Mucosa of descending colon (tissue), 3 donors: Measurements from ENCODE around the gene SMIM35. TPM values are rescaled to one million over a fixed set of nuclear protein-coding genes. Genes with fewer than 3 reads are reported as not detected.

Source experiments
- ATAC-seq: fragments of 200-7000 bp; cut with Tn5 transposase; one replicate; pipeline ENCODE4 v1.9.1; 2020; ENCODE audit warnings: mild to moderate bottlenecking, moderate library complexity
- DNase-seq, 3 donors: peaks; one replicate each; pipeline ENCODE4 v3.0.0-alpha.2; 2020
- H3K36me3 ChIP-seq: fragments of 200-600 bp; one replicate; pipeline ENCODE4 v1.8.0; 2021; ENCODE audit warnings: low read depth, mild to moderate bottlenecking
- H3K4me1 ChIP-seq: fragments of 200-600 bp; one replicate; pipeline ENCODE4 v1.8.0; 2021; ENCODE audit warnings: low read depth, mild to moderate bottlenecking
- H3K4me3 ChIP-seq: fragments of 200-600 bp; one replicate; pipeline ENCODE4 v1.8.0; 2021; ENCODE audit warnings: mild to moderate bottlenecking
- H3K9me3 ChIP-seq: fragments of 200-600 bp; one replicate; pipeline ENCODE4 v1.8.0; 2021; ENCODE audit warnings: mild to moderate bottlenecking
- CTCF ChIP-seq: fragments of 200-600 bp; IDR thresholded peaks from one replicate; pipeline ENCODE4 v1.8.0; 2022; ENCODE audit warnings: antibody characterized with exemption, mild to moderate bottlenecking
- intact Hi-C, 2 donors: fragments of 100-400 bp; cut with DNase I in 1 of 2; cut with micrococcal nuclease in 1 of 2; formaldehyde crosslinking; loops; one replicate each; pipeline versions ENCODE4 v1.11.0 to v1.11.1; 2022; cut with DNase I, micrococcal nuclease
- total RNA-seq, 3 donors: library from RNA; stranded (reverse); fragmentation: NEBNext Ultra II Directional in 2 of 3; extraction: Animal tissue kit (Norgen Biotek cat#: 25700) in 2 of 3; gene quantifications; one replicate each; pipeline versions ENCODE4 v1.2.1 to v1.2.4, GENCODE V29; 2021 to 2023
- donor health status: DM: no; HTN: no; CAD: no; lungs with moderate emphysema.
- donor health status: DM: no; HTN: no; CAD: no.
- donor health status: DM: no; HTN: yes; CAD: no.

The SMIM35 gene
- total RNA-seq, 3 donors from 2014 or later = not detected

GRCh38 chr11:118082880-118083552, 3.7 kb downstream of the SMIM35 start:
- Histone ChIP-seq H3K36me3 (no peaks in the 10 kb centered on the region), H3K9me3 (no peaks in the 10 kb centered on the region), H3K4me1 (peaks cover 37% of the 10 kb centered on the region), H3K4me3 (no peak overlapping the region)
- ATAC-seq = no peak
- intact Hi-C loops = no loop called here
- TF ChIP-seq CTCF = no peak
- DNase-seq = no peak

DNA sequence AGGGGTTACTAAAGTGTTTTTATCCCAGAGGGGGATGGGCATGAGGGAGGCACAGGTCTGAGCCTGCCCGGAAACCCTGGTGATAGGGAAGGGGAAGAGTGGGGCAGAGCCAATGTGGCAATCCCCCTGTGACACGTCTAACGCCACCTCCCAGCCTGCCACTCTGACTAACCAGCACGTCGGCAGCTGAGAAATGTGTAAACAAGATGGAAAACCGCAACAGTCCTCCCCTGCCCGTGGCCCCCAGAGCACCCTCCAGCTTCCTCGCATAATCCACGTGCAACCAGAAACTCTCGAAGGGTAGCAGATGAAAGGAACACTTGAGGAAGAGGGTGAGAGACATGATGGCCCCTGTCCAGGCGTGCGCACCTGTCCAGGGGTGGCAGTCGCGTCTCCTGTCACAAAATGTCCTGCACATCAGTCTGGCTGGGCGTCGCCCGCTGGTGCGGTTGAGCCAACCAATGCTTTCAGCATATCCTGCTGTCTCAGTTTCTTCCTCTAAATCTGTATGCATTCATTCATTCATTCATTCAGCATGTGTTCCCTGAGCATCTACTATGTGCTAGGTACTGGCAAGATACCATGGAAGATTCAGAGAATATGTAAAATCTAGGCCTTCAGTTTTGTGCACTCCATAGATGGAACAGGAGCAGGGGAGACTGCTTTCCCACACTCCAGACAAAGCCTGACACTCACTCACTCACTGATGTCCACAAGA, 5.4 kb downstream of the SMIM35 start:
- ATAC-seq (no peak), DNase-seq (no peak)
- H3K4me1 ChIP-seq = peaks cover 30% of the 10 kb centered on the region
- intact Hi-C loops = no loop called here
- H3K36me3 ChIP-seq = no peaks in the 10 kb centered on the region
- H3K9me3 ChIP-seq = no peaks in the 10 kb centered on the region
- no peak overlapping the region for H3K4me3 ChIP-seq
- no peak for TF ChIP-seq CTCF

- no peak for TF ChIP-seq CTCF
- DNase-seq (no peak), ATAC-seq (no peak)
- Histone ChIP-seq H3K4me1 (peaks cover 40% of the 10 kb centered on the region), H3K36me3 (no peaks in the 10 kb centered on the region), H3K4me3 (no peak overlapping the region), H3K9me3 (no peaks in the 10 kb centered on the region)
- intact Hi-C loops = no loop called here
Observed at GRCh38 chr11:118080296-118080695, 6.5 kb downstream of the SMIM35 start.

- H3K9me3 ChIP-seq = no peaks in the 10 kb centered on the region
- TF ChIP-seq CTCF = no peak
- peaks cover 42% of the 10 kb centered on the region for H3K4me1 ChIP-seq
- DNase-seq (peak; percentile 52 to 70 (median 66)), ATAC-seq (peak; percentile 24)
- intact Hi-C loops = no loop called here
- H3K4me3 ChIP-seq = no peak overlapping the region
- no peaks in the 10 kb centered on the region for H3K36me3 ChIP-seq
Observed at GRCh38 chr11:118079491-118079890, 7.3 kb downstream of the SMIM35 start.

GRCh38 chr11:118078911-118079411, 7.8 kb downstream of the SMIM35 start:
- H3K9me3 ChIP-seq = no peaks in the 10 kb centered on the region
- peak; percentile 52 for ATAC-seq
- peak in 2 of 3 donors; percentile 55 to 56 for DNase-seq
- H3K36me3 ChIP-seq = no peaks in the 10 kb centered on the region
- intact Hi-C loops = no loop called here
- peaks cover 40% of the 10 kb centered on the region for H3K4me1 ChIP-seq
- no peak overlapping the region for H3K4me3 ChIP-seq
- no peak for TF ChIP-seq CTCF
